Bronchial epithelial cell (primary cell): ENCODE results near the gene GJD3. TPM values are rescaled to one million over a fixed set of nuclear protein-coding genes. Genes with fewer than 3 reads are reported as not detected.
A peak's percentile ranks its signal among the peaks of the same experiment; 100 is the strongest.

ENCODE experiments used
- DNase-seq: peaks from one replicate; pipeline ENCODE4 v3.0.0-alpha.2; 2010; ENCODE audit warnings: low read depth
- FAIRE-seq: peaks from 2 replicates; lab custom pipeline; 2011; peaks lifted over from hg19 to GRCh38; lab: Jason Lieb, UNC
- H3K27me3 ChIP-seq: 2 replicates; pipeline ENCODE4 v1.5.1; 2011; ENCODE audit warnings: low read length; ENCODE audit not compliant: control insufficient read depth, insufficient read depth
- H3K36me3 ChIP-seq: 2 replicates; pipeline ENCODE4 v1.5.1; 2011; ENCODE audit warnings: low read length; ENCODE audit not compliant: control insufficient read depth, insufficient read depth
- H3K4me3 ChIP-seq: 2 replicates; pipeline ENCODE4 v1.5.1; 2011; ENCODE audit warnings: mild to moderate bottlenecking, low read depth, low read length, control low read depth
- total RNA-seq: library from RNA; depleted of rRNA; stranded (reverse); fragments of >200 nt; gene quantifications from 2 replicates; pipeline ENCODE4 v1.2.1, GENCODE V29; 2014
- TF ChIP-seq, protein P1 (sequence below): IDR thresholded peaks from 2 replicates; pipeline ENCODE4 v1.5.1; 2011; ENCODE audit warnings: mild to moderate bottlenecking, moderate library complexity, low read length, control low read depth, inconsistent platforms; ENCODE audit not compliant: insufficient read depth, severe bottlenecking

Gene GJD3
- total RNA-seq, 1 donor from 2014 or later = 0.53 TPM

- TF ChIP-seq, protein P1, sequence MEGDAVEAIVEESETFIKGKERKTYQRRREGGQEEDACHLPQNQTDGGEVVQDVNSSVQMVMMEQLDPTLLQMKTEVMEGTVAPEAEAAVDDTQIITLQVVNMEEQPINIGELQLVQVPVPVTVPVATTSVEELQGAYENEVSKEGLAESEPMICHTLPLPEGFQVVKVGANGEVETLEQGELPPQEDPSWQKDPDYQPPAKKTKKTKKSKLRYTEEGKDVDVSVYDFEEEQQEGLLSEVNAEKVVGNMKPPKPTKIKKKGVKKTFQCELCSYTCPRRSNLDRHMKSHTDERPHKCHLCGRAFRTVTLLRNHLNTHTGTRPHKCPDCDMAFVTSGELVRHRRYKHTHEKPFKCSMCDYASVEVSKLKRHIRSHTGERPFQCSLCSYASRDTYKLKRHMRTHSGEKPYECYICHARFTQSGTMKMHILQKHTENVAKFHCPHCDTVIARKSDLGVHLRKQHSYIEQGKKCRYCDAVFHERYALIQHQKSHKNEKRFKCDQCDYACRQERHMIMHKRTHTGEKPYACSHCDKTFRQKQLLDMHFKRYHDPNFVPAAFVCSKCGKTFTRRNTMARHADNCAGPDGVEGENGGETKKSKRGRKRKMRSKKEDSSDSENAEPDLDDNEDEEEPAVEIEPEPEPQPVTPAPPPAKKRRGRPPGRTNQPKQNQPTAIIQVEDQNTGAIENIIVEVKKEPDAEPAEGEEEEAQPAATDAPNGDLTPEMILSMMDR = no peak
These were observed 10.1 kb downstream of the GJD3 start for GRCh38 chr17:40354221-40355122.

GRCh38 chr17:40352779-40353394 is 11.7 kb downstream of the GJD3 start:
- DNase-seq = no peak
- Histone ChIP-seq H3K36me3 (peaks cover 23% of the 10 kb centered on the region), H3K27me3 (no peaks in the 10 kb centered on the region), H3K4me3 (no peak overlapping the region)
- no peak for FAIRE-seq
- TF ChIP-seq, protein P1 = no peak

More at GRCh38 chr17:40354221-40355122, 10.1 kb downstream of the GJD3 start:
- Histone ChIP-seq H3K27me3 (no peaks in the 10 kb centered on the region), H3K36me3 (peaks cover 22% of the 10 kb centered on the region), H3K4me3 (no peak overlapping the region)
- DNase-seq (no peak), FAIRE-seq (no peak)

- Histone ChIP-seq H3K36me3 (peaks cover 23% of the 10 kb centered on the region), H3K27me3 (no peaks in the 10 kb centered on the region), H3K4me3 (no peak overlapping the region)
- DNase-seq = no peak
- TF ChIP-seq, protein P1 = no peak
- FAIRE-seq = peak; percentile 60
These were observed 12.2 kb downstream of the GJD3 start for GRCh38 chr17:40352237-40352778.

DNA sequence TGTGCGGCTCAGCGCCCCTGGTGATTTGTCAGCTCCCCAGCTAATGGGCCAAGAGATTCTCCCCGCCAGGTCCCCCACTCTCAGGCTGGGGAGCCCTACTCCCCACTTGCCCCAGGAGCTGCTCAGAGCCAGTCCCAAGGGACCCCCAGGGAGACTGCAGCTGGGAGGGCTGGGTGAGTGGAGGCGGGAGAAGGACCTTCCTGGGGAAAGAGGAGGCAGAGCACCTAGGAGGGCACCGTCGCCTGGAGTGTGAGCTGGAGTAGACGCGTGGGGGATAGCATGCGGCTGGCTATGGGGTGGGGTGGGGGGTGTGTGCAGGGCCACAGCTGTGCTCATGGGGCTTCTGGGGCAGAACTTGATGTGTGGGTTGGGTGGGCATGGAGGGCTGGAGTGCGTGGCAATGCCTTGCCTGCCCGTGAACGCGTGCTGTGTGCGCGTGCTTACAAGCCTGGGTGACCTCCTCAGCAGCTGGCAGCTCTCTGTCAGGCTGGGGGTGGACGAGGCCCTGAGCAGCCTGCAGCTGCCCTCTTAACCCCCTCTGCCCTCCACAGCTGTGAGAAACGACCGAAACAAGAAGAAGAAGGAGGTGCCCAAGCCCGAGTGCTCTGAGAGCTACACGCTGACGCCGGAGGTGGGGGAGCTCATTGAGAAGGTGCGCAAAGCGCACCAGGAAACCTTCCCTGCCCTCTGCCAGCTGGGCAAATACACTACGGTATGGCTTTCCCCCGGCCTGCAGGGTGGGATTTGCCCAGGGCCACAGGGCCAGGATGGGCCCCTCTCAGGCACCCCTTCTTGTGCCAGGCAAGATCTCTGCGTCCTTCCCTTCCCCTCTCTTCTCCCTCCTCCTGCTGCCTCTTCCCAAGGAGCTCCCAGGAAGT is 12.9 kb downstream of the GJD3 start:
- Histone ChIP-seq H3K4me3 (no peak overlapping the region), H3K36me3 (peaks cover 23% of the 10 kb centered on the region), H3K27me3 (no peaks in the 10 kb centered on the region)
- DNase-seq (no peak), FAIRE-seq (no peak)
- TF ChIP-seq, protein P1 = no peak

DNA sequence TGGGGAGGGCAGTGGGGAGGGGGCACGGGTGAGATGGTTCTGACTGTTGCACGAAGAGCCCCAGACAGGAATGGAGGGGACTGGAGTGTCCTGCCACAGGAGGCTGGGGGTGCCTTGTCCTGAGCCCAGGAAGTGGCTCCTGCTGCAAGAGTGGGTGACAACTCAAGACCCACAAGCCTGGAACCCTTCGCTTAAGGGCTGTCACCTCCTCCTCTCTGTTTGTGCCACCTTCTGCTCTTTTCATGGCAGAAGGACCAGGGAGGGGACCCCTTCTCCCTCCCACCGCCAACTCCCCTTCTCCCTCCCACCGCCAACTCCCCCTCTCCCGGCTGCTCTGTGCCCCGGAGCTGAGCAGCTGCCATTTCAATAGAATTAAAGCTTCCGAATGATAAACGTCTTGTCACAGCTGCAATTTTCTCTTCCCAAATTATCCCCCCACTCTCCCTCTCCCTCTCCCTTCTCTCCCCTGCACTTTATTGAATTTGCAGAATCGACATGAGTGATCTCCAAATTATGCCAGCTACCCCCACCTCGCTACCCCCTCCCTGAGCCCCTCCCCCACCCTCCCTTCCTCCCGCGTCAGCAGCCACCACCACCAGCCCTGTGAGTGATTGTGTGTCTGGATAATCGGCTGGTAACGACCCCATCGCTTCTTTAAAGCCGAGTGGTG is 13.7 kb downstream of the GJD3 start:
- peaks cover 21% of the 10 kb centered on the region for H3K36me3 ChIP-seq
- TF ChIP-seq, protein P1 = no peak
- H3K27me3 ChIP-seq = no peaks in the 10 kb centered on the region
- H3K4me3 ChIP-seq = no peak overlapping the region
- no peak for DNase-seq
- no peak for FAIRE-seq
